SK-N-SH (cell line): Measurements from ENCODE around the gene TSPAN16. TPM values are rescaled to one million over a fixed set of nuclear protein-coding genes. Genes with fewer than 3 reads are reported as not detected.
A peak's percentile ranks its signal among the peaks of the same experiment; 100 is the strongest.

Experiments
- CTCF ChIA-PET: fragments of 300-600, 350-600 bp; formaldehyde crosslinking; extraction: SDS; loops from one replicate; lab custom pipeline; 2021; lab: Yijun Ruan, JAX
- POLR2A ChIA-PET: fragments of 350-600 bp; sonication (Branson Sonifier 250); formaldehyde crosslinking; extraction: SDS; loops from one replicate; lab custom pipeline; 2020; ENCODE audit warnings: antibody characterized with exemption, inconsistent platforms; lab: Yijun Ruan, JAX
- DNase-seq: peaks from one replicate; pipeline ENCODE4 v3.0.0; 2012
- H2AFZ ChIP-seq: fragments of 200-600 bp; sonication (generic); 2 replicates; pipeline ENCODE4 v1.8.1; 2016; ENCODE audit warnings: antibody characterized with exemption, mild to moderate bottlenecking, low read depth
- H3F3A ChIP-seq: fragments of 200-600 bp; sonication (generic); replicated peaks from 2 replicates; pipeline ENCODE3; 2016; ENCODE audit warnings: antibody characterized with exemption, mild to moderate bottlenecking; ENCODE audit not compliant: insufficient read depth
- H3K27ac ChIP-seq, 2 experiments: fragments of 200-500 bp in 1 of 2; fragments of 200-600 bp in 1 of 2; sonication (Bioruptor generic) in 1 of 2; sonication (generic), shearing (Covaris generic) in 1 of 2; 2 replicates each; pipeline versions ENCODE4 v1.5.1 to v1.6.1; 2014 to 2016; ENCODE audit warnings: low read depth in 2 of 2, inconsistent platforms in 1 of 2, low read length in 1 of 2, mild to moderate bottlenecking in 1 of 2, mixed read lengths in 1 of 2
- H3K27me3 ChIP-seq: fragments of 200-600 bp; sonication (generic), shearing (Covaris generic); 2 replicates; pipeline ENCODE4 v1.6.1; 2016; ENCODE audit warnings: mixed run types; ENCODE audit not compliant: insufficient read depth
- H3K36me3 ChIP-seq, 2 experiments: fragments of 200-500 bp in 1 of 2; fragments of 200-600 bp in 1 of 2; sonication (Bioruptor generic) in 1 of 2; sonication (generic) in 1 of 2; replicated peaks in 1 of 2; 2 replicates each; pipeline versions ENCODE3 to v1.5.1; 2014 to 2016; ENCODE audit warnings: low read length in 1 of 2, mild to moderate bottlenecking in 1 of 2; ENCODE audit not compliant: insufficient read depth in 2 of 2, control insufficient read depth in 1 of 2
- H3K4me1 ChIP-seq, 2 experiments: fragments of 200-500 bp in 1 of 2; fragments of 200-600 bp in 1 of 2; sonication (Bioruptor generic) in 1 of 2; sonication (generic), shearing (Covaris generic) in 1 of 2; 2 replicates each; pipeline versions ENCODE4 v1.5.1 to v1.6.1; 2014 to 2016; ENCODE audit warnings: low read depth in 1 of 2, low read length in 1 of 2, mixed run types in 1 of 2; ENCODE audit not compliant: insufficient read depth in 2 of 2, control insufficient read depth in 1 of 2
- H3K4me2 ChIP-seq: fragments of 200-600 bp; sonication (generic), shearing (Covaris generic); 2 replicates; pipeline ENCODE4 v1.6.1; 2017; ENCODE audit warnings: mixed run types
- H3K4me3 ChIP-seq, 2 experiments: fragments of 200-500 bp in 1 of 2; fragments of 200-600 bp in 1 of 2; sonication (Bioruptor generic) in 1 of 2; sonication (generic), shearing (Covaris generic) in 1 of 2; 2 replicates each; pipeline versions ENCODE4 v1.5.1 to v1.8.1; 2014 to 2016; ENCODE audit warnings: low read depth in 2 of 2, inconsistent platforms in 1 of 2, low read length in 1 of 2, mild to moderate bottlenecking in 1 of 2, mixed read lengths in 1 of 2, moderate library complexity in 1 of 2
- H3K79me2 ChIP-seq: fragments of 200-600 bp; sonication (generic); 2 replicates; pipeline ENCODE4 v1.8.1; 2017; ENCODE audit warnings: mild to moderate bottlenecking; ENCODE audit not compliant: insufficient read depth
- H3K9ac ChIP-seq: fragments of 200-600 bp; sonication (generic); 2 replicates; pipeline ENCODE4 v1.6.1; 2017; ENCODE audit warnings: mixed run types
- H3K9me2 ChIP-seq: fragments of 200-600 bp; sonication (generic); 2 replicates; pipeline ENCODE4 v1.6.1; 2017; ENCODE audit warnings: mixed run types
- H3K9me3 ChIP-seq: fragments of 200-600 bp; sonication (generic); 2 replicates; pipeline ENCODE4 v1.6.1; 2017; ENCODE audit warnings: mixed run types, mild to moderate bottlenecking, moderate library complexity
- H4K20me1 ChIP-seq: fragments of 200-600 bp; sonication (generic); 2 replicates; pipeline ENCODE4 v1.6.1; 2017; ENCODE audit warnings: mild to moderate bottlenecking, mixed run types; ENCODE audit not compliant: insufficient read depth
- FOSL2 ChIP-seq: IDR thresholded peaks from 2 replicates; pipeline ENCODE4 v1.4.0; 2012; ENCODE audit warnings: low read depth, mild to moderate bottlenecking, moderate library complexity, borderline replicate concordance
- FOXM1 ChIP-seq: IDR thresholded peaks from 2 replicates; pipeline ENCODE4 v1.4.0; 2012; ENCODE audit warnings: low read depth, mild to moderate bottlenecking
- GATA2 ChIP-seq: sonication (generic); formaldehyde crosslinking; IDR thresholded peaks from 2 replicates; pipeline ENCODE4 v1.5.0; 2020; ENCODE audit warnings: mild to moderate bottlenecking, missing genetic modification reagents
- MEF2A ChIP-seq: IDR thresholded peaks from 2 replicates; pipeline ENCODE4 v1.4.0; 2012; ENCODE audit warnings: low read depth, borderline replicate concordance
- POLR2AphosphoS5 ChIP-seq: IDR thresholded peaks from 2 replicates; pipeline ENCODE4 v1.6.1; 2012; ENCODE audit warnings: low read depth, low read length
- REST ChIP-seq: IDR thresholded peaks from 2 replicates; pipeline ENCODE4 v1.6.1; 2012; ENCODE audit warnings: mild to moderate bottlenecking, low read depth, low read length, moderate library complexity
- RFX5 ChIP-seq: IDR thresholded peaks from 2 replicates; pipeline ENCODE4 v1.6.1; 2012; ENCODE audit warnings: mild to moderate bottlenecking, improper control_type of control experiment, low read length
- RXRA ChIP-seq: IDR thresholded peaks from 2 replicates; pipeline ENCODE4 v1.4.0; 2012; ENCODE audit warnings: low read depth, mild to moderate bottlenecking, borderline replicate concordance
- SMC3 ChIP-seq: IDR thresholded peaks from 2 replicates; pipeline ENCODE4 v1.6.1; 2012; ENCODE audit warnings: low read depth, low read length, improper control_type of control experiment
- TEAD4 ChIP-seq: IDR thresholded peaks from 2 replicates; pipeline ENCODE4 v1.4.0; 2012; ENCODE audit warnings: mild to moderate bottlenecking, borderline replicate concordance; ENCODE audit not compliant: insufficient read depth
- YY1 ChIP-seq: IDR thresholded peaks from 2 replicates; pipeline ENCODE4 v1.4.0; 2012; ENCODE audit warnings: low read depth, mild to moderate bottlenecking
- ZBTB33 ChIP-seq: IDR thresholded peaks from 2 replicates; pipeline ENCODE4 v1.4.0; 2012; ENCODE audit warnings: low read depth, borderline replicate concordance
- WGBS: methylation state at CpG from one replicate; pipeline ENCODE4 v1.1.6; 2017; ENCODE audit warnings: low lambda C conversion rate; 5-methylcytosine and 5-hydroxymethylcytosine counted together
- polyA plus RNA-seq, 3 experiments: library from polyadenylated mRNA; depleted of rRNA; stranded (reverse); fragments of >200 nt; gene quantifications; 2 replicates each; pipeline ENCODE4 v1.2.3, GENCODE V29; 2012
- TF ChIP-seq, protein P1 (sequence below): IDR thresholded peaks from 2 replicates; pipeline ENCODE4; 2012

The TSPAN16 gene
- polyA plus RNA-seq, 1 of the 3 experiments (the other 2 are of a cell fraction) = not detected

DNA sequence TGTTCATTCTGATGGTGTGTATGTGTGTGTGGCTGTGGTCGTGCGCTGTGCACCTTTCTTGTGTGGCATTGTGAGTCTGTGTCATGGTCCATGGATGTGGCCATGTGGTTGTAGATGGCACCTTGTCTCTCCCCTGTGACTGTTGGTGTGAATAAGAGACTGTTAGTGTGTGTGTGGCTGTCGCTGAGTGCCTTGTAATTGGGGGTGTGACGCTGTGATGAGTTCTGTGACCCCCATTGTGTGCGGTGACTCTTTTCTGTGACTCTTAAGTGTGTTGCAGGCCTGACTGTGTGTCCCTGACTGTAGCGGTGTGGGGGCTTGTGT, 60.1 kb downstream of the TSPAN16 start:
- POLR2A ChIA-PET = no interaction called here
- no peaks in the 10 kb centered on the region for H3K36me3 ChIP-seq

DNA sequence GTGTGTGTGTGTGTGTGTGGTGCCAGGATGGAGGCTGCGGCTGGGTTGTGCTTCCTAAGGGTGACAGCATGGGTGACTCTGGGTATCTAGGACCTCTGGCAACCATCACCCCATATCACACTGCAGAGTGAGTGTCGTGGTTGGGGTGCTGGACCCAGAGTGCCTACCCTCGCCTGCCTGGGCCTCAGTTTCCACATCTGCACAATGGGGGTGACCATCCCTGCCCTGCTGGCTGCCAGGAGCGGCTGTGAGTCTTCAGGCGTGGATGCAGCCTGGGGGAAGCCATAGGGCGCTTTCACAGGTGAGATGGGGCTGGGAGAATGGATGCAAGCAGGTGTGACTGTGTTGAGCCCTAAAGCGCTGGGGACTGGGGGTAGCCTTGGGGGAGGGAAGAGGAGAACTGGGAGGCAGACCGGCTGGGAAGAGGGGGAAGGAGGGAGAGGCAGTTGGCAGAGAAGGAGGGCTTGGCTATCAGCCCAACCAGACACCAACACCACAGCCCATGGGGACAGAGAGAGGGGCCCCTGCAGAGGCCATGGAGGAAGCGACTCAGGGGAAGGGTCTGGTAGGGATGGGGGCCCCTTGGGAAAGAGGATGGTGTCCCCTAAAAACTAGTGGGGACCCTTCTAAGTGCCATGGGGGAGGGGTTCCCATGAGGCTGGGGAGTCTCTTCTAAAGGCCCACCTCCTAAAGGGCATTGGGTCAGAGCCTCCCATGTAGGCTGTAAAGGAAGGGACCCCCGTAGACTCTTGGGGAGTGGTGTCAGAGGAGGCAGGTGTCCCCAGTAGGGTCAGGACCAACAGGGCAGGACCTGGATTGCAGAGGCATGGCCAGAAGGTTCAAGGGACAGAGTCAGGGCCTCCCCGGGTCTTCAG, 61.0 kb downstream of the TSPAN16 start:
- Histone ChIP-seq H3K4me3 (no peak overlapping the region), H3K27me3 (no peaks in the 10 kb centered on the region), H3K36me3 (peaks cover 0 to 3% of the 10 kb centered on the region in 2 experiments), H3K9me3 (no peaks in the 10 kb centered on the region), H3K9me2 (no peaks in the 10 kb centered on the region), H3K9ac (no peak overlapping the region), H3K79me2 (peaks cover 5% of the 10 kb centered on the region), H3K4me2 (peak overlapping the region; percentile 96; the same call in 1 of the 2 replicates)
- CTCF ChIA-PET = no interaction called here
- peak; percentile 31 for DNase-seq
- POLR2A ChIA-PET = no interaction called here
- TF ChIP-seq FOSL2 (no peak), TEAD4 (no peak), GATA2 (CRISPR knock-in tag) (no peak), RFX5 (no peak), POLR2AphosphoS5 (no peak), FOXM1 (no peak)
- TF ChIP-seq, all 33 proteins: peak for 0
- Histone ChIP-seq H3F3A (no peaks in the 10 kb centered on the region), H2AFZ (no peak overlapping the region), H3K4me1 (peaks cover 0 to 18% of the 10 kb centered on the region in 2 experiments; a peak in 1 of 4 replicates), H4K20me1 (no peaks in the 10 kb centered on the region), H3K27ac (no peak overlapping the region)
- 90% methylated on average over 10 of the region's 11 CpGs for WGBS

More for the DNA sequence above, 60.1 kb downstream of the TSPAN16 start:
- no peaks in the 10 kb centered on the region for H4K20me1 ChIP-seq
- H3K4me3 ChIP-seq = peak overlapping the region; percentile 48 to 70
- peaks cover 5% of the 10 kb centered on the region for H3K79me2 ChIP-seq
- TF ChIP-seq SMC3 = no peak
- no peak for TF ChIP-seq YY1
- TF ChIP-seq RXRA = no peak
- H3K9ac ChIP-seq = peak overlapping the region; percentile 63; the same call in 1 of the 2 replicates
- no peak overlapping the region for H2AFZ ChIP-seq
- no peak for DNase-seq
- H3K27ac ChIP-seq = no peak overlapping the region
- no peaks in the 10 kb centered on the region for H3K9me3 ChIP-seq
- no peaks in the 10 kb centered on the region for H3K27me3 ChIP-seq
- peaks cover 0 to 18% of the 10 kb centered on the region in 2 experiments; a peak in 1 of 4 replicates for H3K4me1 ChIP-seq
- H3F3A ChIP-seq = no peaks in the 10 kb centered on the region
- H3K4me2 ChIP-seq = peak overlapping the region; percentile 96
- WGBS = 91% methylated on average over 4 of the region's 6 CpGs
- CTCF ChIA-PET = no interaction called here
- no peaks in the 10 kb centered on the region for H3K9me2 ChIP-seq

GRCh38 chr19:11359421-11359820, 63.5 kb downstream of the TSPAN16 start:
- POLR2A ChIA-PET = no interaction called here
- no peak for TF ChIP-seq RXRA
- TF ChIP-seq MEF2A = no peak
- TF ChIP-seq RFX5 = no peak
- no peak for TF ChIP-seq REST
- no peak for TF ChIP-seq YY1
- no peak for TF ChIP-seq ZBTB33
- TF ChIP-seq, protein P1, sequence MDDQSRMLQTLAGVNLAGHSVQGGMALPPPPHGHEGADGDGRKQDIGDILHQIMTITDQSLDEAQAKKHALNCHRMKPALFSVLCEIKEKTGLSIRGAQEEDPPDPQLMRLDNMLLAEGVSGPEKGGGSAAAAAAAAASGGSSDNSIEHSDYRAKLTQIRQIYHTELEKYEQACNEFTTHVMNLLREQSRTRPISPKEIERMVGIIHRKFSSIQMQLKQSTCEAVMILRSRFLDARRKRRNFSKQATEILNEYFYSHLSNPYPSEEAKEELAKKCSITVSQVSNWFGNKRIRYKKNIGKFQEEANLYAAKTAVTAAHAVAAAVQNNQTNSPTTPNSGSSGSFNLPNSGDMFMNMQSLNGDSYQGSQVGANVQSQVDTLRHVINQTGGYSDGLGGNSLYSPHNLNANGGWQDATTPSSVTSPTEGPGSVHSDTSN = no peak

More at GRCh38 chr19:11359421-11359820, 63.5 kb downstream of the TSPAN16 start:
- Histone ChIP-seq H3K36me3 (peaks cover 0 to 9% of the 10 kb centered on the region in 2 experiments), H3K27ac (no peak overlapping the region), H3K27me3 (no peaks in the 10 kb centered on the region), H3K4me3 (no peak overlapping the region), H3F3A (no peaks in the 10 kb centered on the region), H3K4me2 (no peak overlapping the region), H3K79me2 (peaks cover 5% of the 10 kb centered on the region), H3K9ac (no peak overlapping the region), H3K9me3 (no peaks in the 10 kb centered on the region), H2AFZ (no peak overlapping the region), H3K4me1 (peaks cover 0 to 18% of the 10 kb centered on the region in 2 experiments; a peak in 1 of 4 replicates), H4K20me1 (no peaks in the 10 kb centered on the region), H3K9me2 (no peaks in the 10 kb centered on the region)
- 92% methylated on average over 8 of the region's 11 CpGs for WGBS
- DNase-seq = no peak
- CTCF ChIA-PET = interaction anchor here (1.7 kb wide), 1 partner anchor 22 kb away, joined by 5 read pairs; no protein-coding TSS in a partner anchor
